Activated CD8-positive, alpha-beta T cell treated with anti-CD3 and anti-CD28 coated beads for 36 hours (primary cell): Measurements from ENCODE around the gene CEBPA. TPM values are rescaled to one million over a fixed set of nuclear protein-coding genes. Genes with fewer than 3 reads are reported as not detected.

ENCODE experiments used
- ATAC-seq: fragments of 200-7000 bp; cut with Tn5 transposase; one replicate; pipeline ENCODE4 v1.10.0; 2021; ENCODE audit warnings: mild to moderate bottlenecking, moderate library complexity
- CTCF ChIA-PET: fragments of 350-600 bp; sonication (Branson Sonifier 250); formaldehyde crosslinking; loops from one replicate; lab custom pipeline; 2021; ENCODE audit warnings: antibody characterized with exemption; lab: Charles Lee
- POLR2A ChIA-PET: fragments of 350-600 bp; sonication (Branson Sonifier 250); formaldehyde crosslinking; loops from one replicate; lab custom pipeline; 2021; ENCODE audit warnings: antibody characterized with exemption; lab: Charles Lee
- DNase-seq: peaks from one replicate; pipeline ENCODE4 v3.0.0-alpha.2; 2020
- H3K27ac Mint-ChIP-seq: one replicate; pipeline ENCODE4 v1.8.0; 2021; ENCODE audit warnings: mild to moderate bottlenecking, mixed read lengths
- H3K27me3 Mint-ChIP-seq: one replicate; pipeline ENCODE4 v1.8.0; 2021; ENCODE audit warnings: mixed read lengths
- H3K36me3 Mint-ChIP-seq: one replicate; pipeline ENCODE4 v1.8.0; 2021; ENCODE audit warnings: low read depth, mixed read lengths
- H3K4me1 Mint-ChIP-seq: one replicate; pipeline ENCODE4 v1.8.0; 2021; ENCODE audit warnings: low read depth, mixed read lengths
- H3K4me3 Mint-ChIP-seq: one replicate; pipeline ENCODE4 v1.8.0; 2021; ENCODE audit warnings: mild to moderate bottlenecking, moderate library complexity, mixed read lengths
- H3K9me3 Mint-ChIP-seq: one replicate; pipeline ENCODE4 v1.8.0; 2021; ENCODE audit warnings: mixed read lengths
- intact Hi-C: fragments of 100-400 bp; cut with micrococcal nuclease; formaldehyde crosslinking; loops from one replicate; pipeline ENCODE4 v1.10.0; 2022
- total RNA-seq, 2 experiments: library from RNA; stranded (reverse); gene quantifications; one replicate each; pipeline ENCODE4 v1.2.3, GENCODE V29; 2021
- TF ChIP-seq, protein P1 (sequence below): fragments of 200-600 bp; IDR thresholded peaks from one replicate; pipeline ENCODE4 v1.8.0; 2022; ENCODE audit warnings: antibody characterized with exemption, mild to moderate bottlenecking

Gene CEBPA
- total RNA-seq, 2 experiments from 2014 or later, result 0.34 to 0.45 TPM

DNA sequence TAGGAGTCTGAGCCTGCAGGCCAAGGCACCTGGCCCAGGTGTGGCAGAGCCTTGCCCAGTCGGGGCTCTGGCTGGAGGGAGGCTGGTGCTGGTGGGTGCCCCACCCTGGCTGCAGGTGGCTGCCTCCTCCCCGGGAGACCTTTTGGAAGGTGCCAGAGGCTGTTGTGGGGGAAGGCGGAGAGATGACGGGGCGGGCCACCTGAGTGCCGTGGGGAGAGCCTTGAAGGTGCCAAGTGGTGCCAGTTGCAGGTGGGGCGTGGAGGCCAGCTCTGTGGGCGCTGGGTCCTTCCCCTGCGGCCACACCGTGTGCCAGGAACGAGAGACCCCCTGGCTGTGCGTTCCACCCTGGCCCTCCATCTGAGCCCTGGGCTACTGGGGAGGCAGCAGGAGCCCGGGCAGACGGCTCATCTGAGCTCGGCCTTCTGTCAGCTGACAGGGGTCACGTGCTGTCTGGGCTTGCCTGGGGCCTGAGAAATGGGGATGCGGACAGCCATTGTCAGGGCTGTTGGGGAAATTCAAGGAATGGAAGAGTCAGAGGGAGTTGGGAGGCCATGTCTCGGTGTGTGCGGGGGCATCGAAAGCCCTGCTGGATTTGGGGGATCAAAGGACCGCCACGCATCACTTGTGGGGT lies 20.9 kb downstream of the CEBPA start:
- POLR2A ChIA-PET, result interaction anchor here (1.0 kb wide), 1 partner anchor 95 kb away, joined by 3 read pairs; no protein-coding TSS in a partner anchor
- no peaks in the 10 kb centered on the region for H3K36me3 Mint-ChIP-seq
- no peaks in the 10 kb centered on the region for H3K9me3 Mint-ChIP-seq
- TF ChIP-seq, protein P1, sequence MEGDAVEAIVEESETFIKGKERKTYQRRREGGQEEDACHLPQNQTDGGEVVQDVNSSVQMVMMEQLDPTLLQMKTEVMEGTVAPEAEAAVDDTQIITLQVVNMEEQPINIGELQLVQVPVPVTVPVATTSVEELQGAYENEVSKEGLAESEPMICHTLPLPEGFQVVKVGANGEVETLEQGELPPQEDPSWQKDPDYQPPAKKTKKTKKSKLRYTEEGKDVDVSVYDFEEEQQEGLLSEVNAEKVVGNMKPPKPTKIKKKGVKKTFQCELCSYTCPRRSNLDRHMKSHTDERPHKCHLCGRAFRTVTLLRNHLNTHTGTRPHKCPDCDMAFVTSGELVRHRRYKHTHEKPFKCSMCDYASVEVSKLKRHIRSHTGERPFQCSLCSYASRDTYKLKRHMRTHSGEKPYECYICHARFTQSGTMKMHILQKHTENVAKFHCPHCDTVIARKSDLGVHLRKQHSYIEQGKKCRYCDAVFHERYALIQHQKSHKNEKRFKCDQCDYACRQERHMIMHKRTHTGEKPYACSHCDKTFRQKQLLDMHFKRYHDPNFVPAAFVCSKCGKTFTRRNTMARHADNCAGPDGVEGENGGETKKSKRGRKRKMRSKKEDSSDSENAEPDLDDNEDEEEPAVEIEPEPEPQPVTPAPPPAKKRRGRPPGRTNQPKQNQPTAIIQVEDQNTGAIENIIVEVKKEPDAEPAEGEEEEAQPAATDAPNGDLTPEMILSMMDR, result no peak
- CTCF ChIA-PET, result interaction anchor here (1.0 to 1.2 kb wide), 3 partner anchors 21 to 50 kb away, joined by 3 to 6 read pairs (median 4); partner anchors contain the start of gene CEBPA
- peaks cover 11% of the 10 kb centered on the region for H3K4me1 Mint-ChIP-seq
- intact Hi-C loops, result no loop called here
- H3K27me3 Mint-ChIP-seq, result no peaks in the 10 kb centered on the region
- no peak overlapping the region for H3K27ac Mint-ChIP-seq
- no peak overlapping the region for H3K4me3 Mint-ChIP-seq
- DNase-seq, result no peak
- no peak for ATAC-seq

DNA sequence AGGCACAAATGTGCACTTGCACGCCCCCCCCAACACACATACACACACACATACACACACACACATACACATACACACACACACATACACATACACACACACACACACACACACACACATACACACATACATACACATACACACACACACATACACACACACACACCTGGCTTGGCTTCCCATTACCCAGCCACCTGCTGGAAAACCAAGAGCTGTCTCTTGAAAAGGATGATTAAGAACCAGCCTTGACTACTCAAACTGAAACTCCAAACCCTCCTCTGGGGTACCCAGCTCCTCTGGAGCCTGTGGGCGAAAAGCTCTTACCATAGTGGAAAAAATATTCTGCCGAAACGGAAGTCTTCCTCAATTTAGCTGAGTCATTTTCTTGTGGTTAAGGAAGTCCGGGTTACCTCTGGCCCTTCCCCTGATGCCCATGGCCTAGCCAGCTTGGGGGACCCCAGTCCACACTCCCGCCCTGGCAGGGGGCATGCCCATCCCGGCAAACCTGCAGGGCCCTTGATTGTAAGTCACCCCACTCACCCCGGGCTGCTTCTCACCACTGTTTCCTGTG lies 21.9 kb downstream of the CEBPA start:
- TF ChIP-seq, protein P1, result no peak
- no peaks in the 10 kb centered on the region for H3K36me3 Mint-ChIP-seq
- H3K4me3 Mint-ChIP-seq, result peak overlapping the region; percentile 5
- ChIA-PET CTCF (interaction anchor here (1.0 to 1.2 kb wide), 3 partner anchors 22 to 49 kb away, joined by 3 to 6 read pairs (median 4); partner anchors contain the start of gene CEBPA), POLR2A (interaction anchor here (0.6 to 1.0 kb wide), 5 partner anchors 10 to 153 kb away, joined by 3 read pairs; no protein-coding TSS in a partner anchor)
- DNase-seq (peak; percentile 74), ATAC-seq (peak; percentile 93)
- peak overlapping the region; percentile 54 for H3K27ac Mint-ChIP-seq
- peaks cover 11% of the 10 kb centered on the region for H3K4me1 Mint-ChIP-seq
- intact Hi-C loops, result no loop called here
- no peaks in the 10 kb centered on the region for H3K9me3 Mint-ChIP-seq
- no peaks in the 10 kb centered on the region for H3K27me3 Mint-ChIP-seq

DNA sequence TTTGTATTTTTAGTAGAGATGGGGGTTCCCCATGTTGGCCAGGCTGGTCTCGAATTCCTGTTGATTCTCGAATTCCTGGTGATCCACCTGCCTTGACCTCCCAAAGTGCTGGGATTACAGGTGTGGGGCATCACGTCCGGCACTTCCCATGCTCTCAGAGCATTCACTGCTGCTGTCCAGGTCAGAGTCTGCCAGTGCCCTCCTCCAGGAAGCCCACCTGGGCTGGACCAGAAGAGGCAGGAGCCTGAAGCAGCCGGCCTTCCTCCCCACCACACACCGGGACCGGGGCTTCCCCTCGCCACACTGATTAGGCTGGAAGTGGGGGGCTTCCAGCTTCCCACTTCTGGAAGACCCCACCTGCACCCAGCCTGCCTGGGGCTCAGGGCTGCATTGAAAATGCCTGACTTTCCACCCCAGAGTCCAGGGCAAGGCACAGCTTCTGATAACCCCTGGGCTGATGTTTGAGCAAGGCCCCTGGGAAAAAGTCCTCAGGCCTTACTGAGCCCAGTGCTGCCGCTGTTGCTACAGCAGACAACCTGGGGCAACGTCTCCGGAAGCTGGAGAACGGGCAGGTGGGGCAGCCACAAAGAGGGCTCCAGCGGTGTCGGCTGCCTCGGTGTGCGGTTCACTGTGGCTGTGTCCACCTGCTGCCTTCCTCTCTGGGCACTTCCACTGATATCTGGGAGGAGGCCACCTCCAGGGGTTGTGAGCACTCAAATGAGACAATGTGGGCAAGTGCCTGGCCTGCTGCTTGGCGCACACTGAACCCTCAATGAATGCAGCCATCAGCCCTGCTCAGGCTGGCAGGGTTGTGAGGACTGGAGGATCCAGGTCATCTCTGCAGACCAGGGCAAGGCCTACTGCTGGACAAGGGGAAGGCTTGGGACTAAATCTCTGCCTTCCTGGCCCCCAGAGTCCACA lies 22.6 kb downstream of the CEBPA start:
- TF ChIP-seq, protein P1, result no peak
- no peaks in the 10 kb centered on the region for H3K36me3 Mint-ChIP-seq
- DNase-seq (no peak), ATAC-seq (no peak)
- no peaks in the 10 kb centered on the region for H3K9me3 Mint-ChIP-seq
- intact Hi-C loops, result no loop called here
- H3K4me3 Mint-ChIP-seq, result no peak overlapping the region
- ChIA-PET CTCF (interaction anchor here (1.1 kb wide), 1 partner anchor 48 kb away, joined by 3 read pairs; no protein-coding TSS in a partner anchor), POLR2A (interaction anchor here (0.6 to 1.0 kb wide), 4 partner anchors 9 to 152 kb away, joined by 3 read pairs; no protein-coding TSS in a partner anchor)
- no peaks in the 10 kb centered on the region for H3K27me3 Mint-ChIP-seq
- H3K4me1 Mint-ChIP-seq, result peaks cover 11% of the 10 kb centered on the region
- H3K27ac Mint-ChIP-seq, result no peak overlapping the region

DNA sequence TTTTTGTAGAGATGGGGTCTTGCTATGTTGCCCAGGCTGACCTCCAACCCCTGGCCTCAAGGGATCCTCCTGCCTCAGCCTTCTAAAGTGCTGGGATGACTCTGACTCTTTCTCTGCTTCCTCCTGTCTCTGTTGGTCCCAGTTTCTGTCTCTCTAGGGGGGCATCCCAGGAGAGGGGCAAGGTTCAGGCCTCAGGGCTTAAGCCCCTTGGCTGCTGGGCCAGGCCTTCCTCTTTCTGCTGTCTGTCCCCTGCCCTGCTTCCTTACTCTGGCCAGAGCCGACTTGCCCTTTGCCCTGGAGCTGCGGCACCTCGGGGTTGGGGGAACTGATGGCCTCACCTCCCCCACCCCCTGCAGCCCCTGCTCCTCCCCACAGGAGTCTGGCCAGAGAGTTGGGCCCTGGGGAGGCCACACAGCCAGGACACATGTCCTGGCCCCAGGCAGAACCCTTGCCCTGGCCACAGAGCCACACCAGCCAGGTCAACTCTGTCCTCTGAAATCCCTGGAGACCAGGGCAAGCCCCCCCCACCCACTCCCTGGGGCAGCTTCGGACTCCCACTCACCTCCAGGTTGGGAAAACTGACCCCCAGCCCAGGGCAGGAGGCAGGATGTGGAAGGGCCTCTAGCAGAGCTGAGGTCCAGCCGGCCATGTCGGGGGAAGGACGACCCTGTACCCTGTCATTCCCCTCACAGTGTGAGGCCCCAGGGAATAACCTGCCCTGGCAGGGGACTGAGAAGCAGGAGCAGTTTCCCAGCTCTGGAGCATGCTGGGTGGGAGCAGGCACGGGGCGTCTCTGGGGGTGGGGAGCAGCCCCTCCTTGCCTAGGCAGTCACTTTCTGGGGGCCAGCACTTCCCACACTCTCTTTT lies 23.7 kb downstream of the CEBPA start:
- no peaks in the 10 kb centered on the region for H3K9me3 Mint-ChIP-seq
- H3K4me1 Mint-ChIP-seq, result peaks cover 17% of the 10 kb centered on the region
- TF ChIP-seq, protein P1, result no peak
- H3K27me3 Mint-ChIP-seq, result no peaks in the 10 kb centered on the region
- ATAC-seq (no peak), DNase-seq (no peak)
- intact Hi-C loops, result no loop called here
- H3K36me3 Mint-ChIP-seq, result no peaks in the 10 kb centered on the region
- H3K27ac Mint-ChIP-seq, result no peak overlapping the region
- POLR2A ChIA-PET, result no interaction called here
- H3K4me3 Mint-ChIP-seq, result no peak overlapping the region
- CTCF ChIA-PET, result interaction anchor here (1.5 kb wide), 1 partner anchor 134 kb away, joined by 4 read pairs; no protein-coding TSS in a partner anchor
